Smooth muscle cell (in vitro differentiated cells): Measurements from ENCODE around the gene PRR20G. TPM values are rescaled to one million over a fixed set of nuclear protein-coding genes. Genes with fewer than 3 reads are reported as not detected.

Experiments
- DNase-seq: peaks from one replicate; lab custom pipeline; 2025; ENCODE audit not compliant: unreplicated experiment; lab: John Stamatoyannopoulos, UW
- H2AFZ ChIP-seq: fragments of 200-600 bp; sonication (generic); 2 replicates; pipeline ENCODE4 v1.6.0; 2016; ENCODE audit warnings: antibody characterized with exemption, low read depth, mild to moderate bottlenecking
- H3F3A ChIP-seq: fragments of 200-600 bp; sonication (generic); 2 replicates; pipeline ENCODE4 v1.6.0; 2017; ENCODE audit warnings: antibody characterized with exemption, low read depth
- H3K27ac ChIP-seq: fragments of 200-600 bp; sonication (generic); 2 replicates; pipeline ENCODE4 v1.5.1; 2016; ENCODE audit warnings: low read depth, mild to moderate bottlenecking
- H3K27me3 ChIP-seq: fragments of 200-600 bp; sonication (generic); 2 replicates; pipeline ENCODE4 v1.6.1; 2016; ENCODE audit warnings: low read depth, mild to moderate bottlenecking
- H3K36me3 ChIP-seq: fragments of 200-600 bp; sonication (generic); 2 replicates; pipeline ENCODE4 v1.5.1; 2016; ENCODE audit warnings: low read depth
- H3K4me1 ChIP-seq: fragments of 200-600 bp; sonication (generic); 2 replicates; pipeline ENCODE4 v1.5.1; 2016; ENCODE audit warnings: low read depth
- H3K4me2 ChIP-seq: fragments of 200-600 bp; sonication (generic); 2 replicates; pipeline ENCODE4 v1.6.0; 2016; ENCODE audit warnings: mild to moderate bottlenecking
- H3K4me3 ChIP-seq: fragments of 200-600 bp; sonication (generic); 2 replicates; pipeline ENCODE4 v1.5.1; 2016; ENCODE audit warnings: mild to moderate bottlenecking
- H3K79me2 ChIP-seq: fragments of 200-600 bp; sonication (generic); 2 replicates; pipeline ENCODE4 v1.6.0; 2016; ENCODE audit warnings: low read depth, mild to moderate bottlenecking
- H3K9ac ChIP-seq: fragments of 200-600 bp; sonication (generic); 2 replicates; pipeline ENCODE4 v1.6.0; 2016; ENCODE audit warnings: low read depth
- H3K9me3 ChIP-seq: fragments of 200-600 bp; sonication (generic); replicated peaks from 2 replicates; pipeline ENCODE4 v1.5.1; 2016; ENCODE audit warnings: low read depth
- H4K20me1 ChIP-seq: fragments of 200-600 bp; sonication (generic); 2 replicates; pipeline ENCODE4 v1.6.0; 2016; ENCODE audit warnings: low read depth
- WGBS: methylation state at CpG from one replicate; pipeline ENCODE4 v1.1.7; 2016; ENCODE audit warnings: low lambda C conversion rate; 5-methylcytosine and 5-hydroxymethylcytosine counted together
- polyA plus RNA-seq: library from polyadenylated mRNA; unstranded; fragments of >200 nt; fragmentation: Nextera tagmentation; extraction: Ambion mirVana; gene quantifications from 2 replicates; pipeline ENCODE4 v1.2.1, GENCODE V29; 2016
- total RNA-seq: library from RNA; depleted of rRNA; stranded (reverse); fragments of >200 nt; gene quantifications from 2 replicates; pipeline ENCODE4 v1.2.3, GENCODE V29; 2014
- TF ChIP-seq, protein P1 (sequence below): fragments of 200-600 bp; sonication (generic); IDR thresholded peaks from 2 replicates; pipeline ENCODE4 v1.5.1; 2017; ENCODE audit warnings: borderline replicate concordance, mild to moderate bottlenecking, antibody characterized with exemption; ENCODE audit not compliant: insufficient read depth, poor library complexity, severe bottlenecking

PRR20G gene
- total and polyA plus RNA-seq, 2 experiments from 2014 or later, result not detected

DNA sequence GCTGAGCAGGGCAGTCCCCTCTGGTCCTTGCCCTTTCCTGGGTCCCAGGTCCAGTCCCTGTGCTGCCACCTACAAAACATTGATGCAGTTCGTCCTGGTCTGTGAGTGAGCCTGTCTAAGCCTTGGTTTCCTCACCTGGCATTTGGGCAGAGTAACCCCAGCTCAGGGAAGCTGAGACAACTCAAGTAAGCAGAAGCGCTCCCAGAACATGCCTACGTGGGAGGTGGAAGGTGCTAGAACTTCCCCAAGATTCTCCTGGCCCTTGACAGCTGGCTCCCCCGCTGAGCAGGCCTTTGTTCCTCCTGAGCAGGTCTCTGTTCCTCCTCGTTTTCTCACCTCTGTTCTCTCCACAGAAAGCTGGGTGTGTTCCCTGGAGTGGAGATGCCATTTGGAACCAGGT, 30.5 kb downstream of the PRR20G start:
- H2AFZ ChIP-seq, result no peak overlapping the region
- H3K79me2 ChIP-seq, result no peaks in the 10 kb centered on the region
- TF ChIP-seq, protein P1, sequence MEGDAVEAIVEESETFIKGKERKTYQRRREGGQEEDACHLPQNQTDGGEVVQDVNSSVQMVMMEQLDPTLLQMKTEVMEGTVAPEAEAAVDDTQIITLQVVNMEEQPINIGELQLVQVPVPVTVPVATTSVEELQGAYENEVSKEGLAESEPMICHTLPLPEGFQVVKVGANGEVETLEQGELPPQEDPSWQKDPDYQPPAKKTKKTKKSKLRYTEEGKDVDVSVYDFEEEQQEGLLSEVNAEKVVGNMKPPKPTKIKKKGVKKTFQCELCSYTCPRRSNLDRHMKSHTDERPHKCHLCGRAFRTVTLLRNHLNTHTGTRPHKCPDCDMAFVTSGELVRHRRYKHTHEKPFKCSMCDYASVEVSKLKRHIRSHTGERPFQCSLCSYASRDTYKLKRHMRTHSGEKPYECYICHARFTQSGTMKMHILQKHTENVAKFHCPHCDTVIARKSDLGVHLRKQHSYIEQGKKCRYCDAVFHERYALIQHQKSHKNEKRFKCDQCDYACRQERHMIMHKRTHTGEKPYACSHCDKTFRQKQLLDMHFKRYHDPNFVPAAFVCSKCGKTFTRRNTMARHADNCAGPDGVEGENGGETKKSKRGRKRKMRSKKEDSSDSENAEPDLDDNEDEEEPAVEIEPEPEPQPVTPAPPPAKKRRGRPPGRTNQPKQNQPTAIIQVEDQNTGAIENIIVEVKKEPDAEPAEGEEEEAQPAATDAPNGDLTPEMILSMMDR, result no peak
- no peaks in the 10 kb centered on the region for H3K4me1 ChIP-seq
- H3K9me3 ChIP-seq, result no peaks in the 10 kb centered on the region
- no peak overlapping the region for H3K4me3 ChIP-seq
- H4K20me1 ChIP-seq, result no peaks in the 10 kb centered on the region
- WGBS, result 88% methylated on average over 5 of the region's 5 CpGs
- no peaks in the 10 kb centered on the region for H3F3A ChIP-seq
- H3K4me2 ChIP-seq, result no peak overlapping the region
- H3K27me3 ChIP-seq, result no peaks in the 10 kb centered on the region
- no peaks in the 10 kb centered on the region for H3K36me3 ChIP-seq
- H3K27ac ChIP-seq, result no peak overlapping the region
- no peak overlapping the region for H3K9ac ChIP-seq
- no peak for DNase-seq

DNA sequence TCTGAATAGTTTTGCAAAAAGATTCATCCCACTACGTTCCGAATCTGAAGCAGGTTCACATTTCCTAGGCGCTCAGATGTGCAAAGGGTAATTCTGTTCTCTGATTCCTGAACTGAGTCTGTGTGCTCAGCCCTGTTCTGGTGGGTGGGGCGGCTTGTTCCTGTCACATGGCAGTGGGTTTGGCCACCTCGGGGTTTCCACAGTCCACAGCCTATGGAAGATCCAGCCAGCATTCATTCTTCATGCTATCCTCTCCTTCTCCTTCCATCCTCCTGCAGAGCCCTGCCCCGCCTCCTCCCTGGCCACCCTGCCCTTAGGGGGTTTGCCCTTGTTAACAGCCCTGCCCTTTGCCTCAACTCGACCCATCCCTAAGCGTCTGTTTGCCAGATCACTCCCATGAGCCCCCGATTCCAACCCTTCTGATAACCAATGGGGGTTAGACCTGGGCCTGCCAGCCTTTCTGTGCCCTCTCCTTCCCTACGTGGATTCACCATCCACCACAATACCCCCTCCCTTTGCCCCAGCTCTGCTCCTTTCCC, 31.0 kb downstream of the PRR20G start:
- Histone ChIP-seq H3K36me3 (no peaks in the 10 kb centered on the region), H3K27me3 (no peaks in the 10 kb centered on the region), H3K27ac (no peak overlapping the region), H3K79me2 (no peaks in the 10 kb centered on the region), H3K4me2 (no peak overlapping the region), H4K20me1 (no peaks in the 10 kb centered on the region), H3K4me1 (no peaks in the 10 kb centered on the region), H3K9me3 (no peaks in the 10 kb centered on the region), H2AFZ (no peak overlapping the region), H3K4me3 (no peak overlapping the region), H3F3A (no peaks in the 10 kb centered on the region), H3K9ac (no peak overlapping the region)
- DNase-seq, result no peak
- TF ChIP-seq, protein P1, result no peak
- 88% methylated on average over 10 of the region's 10 CpGs for WGBS

DNA sequence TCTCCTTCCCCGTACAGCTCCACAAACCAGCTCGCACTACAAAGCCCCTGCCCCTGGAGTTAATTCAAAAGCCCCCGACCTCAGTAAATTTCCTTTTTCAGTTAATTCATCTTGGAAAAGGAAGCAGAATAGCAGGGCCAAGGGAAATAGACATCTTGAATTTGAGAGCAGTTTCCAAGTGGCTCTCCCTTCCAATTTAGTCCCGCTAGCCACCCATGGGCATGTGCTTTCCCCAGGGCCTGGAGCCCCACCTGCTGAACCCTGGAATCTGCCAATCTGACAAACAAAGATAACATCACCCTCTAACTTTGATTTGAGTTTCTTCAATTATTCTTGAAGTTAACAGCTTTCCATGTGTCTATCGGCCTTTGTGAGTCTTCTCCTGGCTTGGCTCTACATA, 31.7 kb downstream of the PRR20G start:
- Histone ChIP-seq H3K9ac (no peak overlapping the region), H3K27me3 (no peaks in the 10 kb centered on the region), H4K20me1 (no peaks in the 10 kb centered on the region), H3K4me1 (no peaks in the 10 kb centered on the region), H3K27ac (no peak overlapping the region), H3K4me3 (no peak overlapping the region), H3K4me2 (no peak overlapping the region), H2AFZ (no peak overlapping the region), H3K36me3 (no peaks in the 10 kb centered on the region), H3K79me2 (no peaks in the 10 kb centered on the region), H3K9me3 (no peaks in the 10 kb centered on the region), H3F3A (no peaks in the 10 kb centered on the region)
- no peak for DNase-seq
- TF ChIP-seq, protein P1, result no peak
- WGBS, result 96% methylated on average over 5 of the region's 5 CpGs

DNA sequence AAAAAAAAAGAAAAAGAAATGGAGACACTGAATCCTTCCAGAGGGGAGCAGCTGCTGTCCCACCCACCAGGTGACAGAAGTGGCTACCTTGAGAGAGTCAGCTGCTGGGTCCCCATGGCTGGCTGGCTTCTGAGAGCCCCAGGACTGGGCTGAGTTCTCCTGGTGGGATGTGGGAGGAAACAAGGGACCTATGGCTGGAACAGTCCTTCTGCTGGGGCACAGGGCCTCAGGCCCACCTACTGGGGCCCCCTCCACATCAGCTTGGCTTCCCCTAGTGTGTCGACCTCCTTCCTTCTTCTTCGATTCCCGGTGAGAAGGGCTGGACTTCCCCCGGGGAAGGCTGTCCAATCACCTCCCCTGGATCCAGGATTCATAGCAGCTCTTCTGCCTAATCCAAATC, 32.3 kb downstream of the PRR20G start:
- Histone ChIP-seq H3K9ac (no peak overlapping the region), H3K4me1 (no peaks in the 10 kb centered on the region), H4K20me1 (no peaks in the 10 kb centered on the region), H3K27me3 (no peaks in the 10 kb centered on the region), H3K4me3 (no peak overlapping the region), H3K4me2 (no peak overlapping the region), H3K36me3 (no peaks in the 10 kb centered on the region), H3K79me2 (no peaks in the 10 kb centered on the region), H3K27ac (no peak overlapping the region), H3F3A (no peaks in the 10 kb centered on the region), H3K9me3 (no peaks in the 10 kb centered on the region), H2AFZ (no peak overlapping the region)
- TF ChIP-seq, protein P1, result no peak
- DNase-seq, result no peak
- 94% methylated on average over 4 of the region's 4 CpGs for WGBS
